SK-N-SH treated with all-trans-retinoic acid at 6 μM for 48 hours (cell line): ENCODE data around the gene PIM1.
A peak's percentile ranks its signal among the peaks of the same experiment; 100 is the strongest.

Experiments used
- ATAC-seq: fragments of 200-7000 bp; cut with Tn5 transposase; 3 replicates; pipeline ENCODE4 v1.9.1; 2020; ENCODE audit warnings: mild to moderate bottlenecking, moderate library complexity
- ARNTL ChIP-seq: fragments of 450-650 bp; formaldehyde crosslinking; IDR thresholded peaks from 2 replicates; pipeline ENCODE4 v1.5.0; 2020; ENCODE audit warnings: low read depth, mild to moderate bottlenecking, moderate library complexity, borderline replicate concordance
- BACH2 ChIP-seq: fragments of 250-450 bp; sonication (Bioruptor Pico); IDR thresholded peaks from 2 replicates; pipeline ENCODE4 v1.9.0; 2021; ENCODE audit warnings: mild to moderate bottlenecking, borderline replicate concordance
- CSDC2 ChIP-seq: fragments of 250-450 bp; sonication (Bioruptor Pico); IDR thresholded peaks from 2 replicates; pipeline ENCODE4 v1.5.0; 2020; ENCODE audit warnings: mild to moderate bottlenecking, moderate library complexity
- ESRRG ChIP-seq: fragments of 250-450 bp; sonication (Bioruptor Pico); IDR thresholded peaks from 2 replicates; pipeline ENCODE4 v1.6.1; 2021; ENCODE audit warnings: mild to moderate bottlenecking
- GLIS3 ChIP-seq: fragments of 250-450 bp; sonication (Bioruptor Pico); IDR thresholded peaks from 2 replicates; pipeline ENCODE4 v1.5.0; 2020; ENCODE audit warnings: mild to moderate bottlenecking, moderate library complexity
- ISL1 ChIP-seq: fragments of 250-450 bp; sonication (Bioruptor Pico); IDR thresholded peaks from 2 replicates; pipeline ENCODE4 v2.1.2; 2022; ENCODE audit warnings: mild to moderate bottlenecking, moderate library complexity
- OSR1 ChIP-seq: fragments of 250-450 bp; sonication (Bioruptor Pico); IDR thresholded peaks from 2 replicates; pipeline ENCODE4 v1.8.0; 2022; ENCODE audit warnings: moderate library complexity, mild to moderate bottlenecking, inconsistent platforms
- RARB ChIP-seq: fragments of 250-450 bp; sonication (Bioruptor Pico); IDR thresholded peaks from 2 replicates; pipeline ENCODE4 v1.8.0; 2021; ENCODE audit warnings: mild to moderate bottlenecking, moderate library complexity
- SNAI2 ChIP-seq: fragments of 250-450 bp; sonication (Bioruptor Pico); IDR thresholded peaks from 2 replicates; pipeline ENCODE4 v1.5.0; 2020; ENCODE audit warnings: mild to moderate bottlenecking, moderate library complexity
- TCF4 ChIP-seq: fragments of 250-450 bp; sonication (Bioruptor Pico); IDR thresholded peaks from 2 replicates; pipeline ENCODE4 v1.8.0; 2021; ENCODE audit warnings: mild to moderate bottlenecking, moderate library complexity, borderline replicate concordance
- TOX ChIP-seq: fragments of 250-450 bp; sonication (Bioruptor Pico); IDR thresholded peaks from 2 replicates; pipeline ENCODE4 v1.8.0; 2021; ENCODE audit warnings: mild to moderate bottlenecking, moderate library complexity, borderline replicate concordance
- ZFP3 ChIP-seq: fragments of 250-450 bp; sonication (Bioruptor Pico); IDR thresholded peaks from 2 replicates; pipeline ENCODE4 v1.5.0; 2020; ENCODE audit warnings: mild to moderate bottlenecking, moderate library complexity
- ZFP30 ChIP-seq: fragments of 450-650 bp; formaldehyde crosslinking; IDR thresholded peaks from 2 replicates; pipeline ENCODE4 v1.5.0; 2022; ENCODE audit warnings: mild to moderate bottlenecking, moderate library complexity
- ZNF565 ChIP-seq: fragments of 450-650 bp; formaldehyde crosslinking; conservative IDR thresholded peaks from 2 replicates; pipeline ENCODE4 v1.5.0; 2020; ENCODE audit warnings: low read depth, mild to moderate bottlenecking, moderate library complexity
- ZNF70 ChIP-seq: fragments of 450-650 bp; formaldehyde crosslinking; IDR thresholded peaks from 2 replicates; pipeline ENCODE4 v1.5.0; 2020; ENCODE audit warnings: mild to moderate bottlenecking, moderate library complexity
- ZNF8 ChIP-seq: fragments of 450-650 bp; formaldehyde crosslinking; IDR thresholded peaks from 2 replicates; pipeline ENCODE4 v1.5.0; 2020; ENCODE audit warnings: mild to moderate bottlenecking, moderate library complexity
- TF ChIP-seq, protein P1 (sequence below): fragments of 250-450 bp; sonication (Bioruptor Pico); IDR thresholded peaks from 2 replicates; pipeline ENCODE4 v1.5.0; 2020; ENCODE audit warnings: mild to moderate bottlenecking, moderate library complexity
- TF ChIP-seq, protein P2 (sequence below): fragments of 250-450 bp; sonication (Bioruptor Pico); IDR thresholded peaks from 2 replicates; pipeline ENCODE4 v1.8.0; 2021; ENCODE audit warnings: low read depth, mild to moderate bottlenecking, moderate library complexity, borderline replicate concordance
- TF ChIP-seq, protein P3 (sequence below): fragments of 250-450 bp; sonication (Bioruptor Pico); IDR thresholded peaks from 2 replicates; pipeline ENCODE4 v1.8.0; 2020; ENCODE audit warnings: mild to moderate bottlenecking, moderate library complexity, borderline replicate concordance
- TF ChIP-seq, protein P4 (sequence below): fragments of 250-450 bp; sonication (Bioruptor Pico); IDR thresholded peaks from 2 replicates; pipeline ENCODE4 v1.5.1; 2020; ENCODE audit warnings: low read depth, mild to moderate bottlenecking, moderate library complexity
- TF ChIP-seq, protein P5 (sequence below): fragments of 250-450 bp; sonication (Bioruptor Pico); IDR thresholded peaks from 2 replicates; pipeline ENCODE4 v1.5.1; 2021; ENCODE audit warnings: mild to moderate bottlenecking, moderate library complexity

The PIM1 gene

DNA sequence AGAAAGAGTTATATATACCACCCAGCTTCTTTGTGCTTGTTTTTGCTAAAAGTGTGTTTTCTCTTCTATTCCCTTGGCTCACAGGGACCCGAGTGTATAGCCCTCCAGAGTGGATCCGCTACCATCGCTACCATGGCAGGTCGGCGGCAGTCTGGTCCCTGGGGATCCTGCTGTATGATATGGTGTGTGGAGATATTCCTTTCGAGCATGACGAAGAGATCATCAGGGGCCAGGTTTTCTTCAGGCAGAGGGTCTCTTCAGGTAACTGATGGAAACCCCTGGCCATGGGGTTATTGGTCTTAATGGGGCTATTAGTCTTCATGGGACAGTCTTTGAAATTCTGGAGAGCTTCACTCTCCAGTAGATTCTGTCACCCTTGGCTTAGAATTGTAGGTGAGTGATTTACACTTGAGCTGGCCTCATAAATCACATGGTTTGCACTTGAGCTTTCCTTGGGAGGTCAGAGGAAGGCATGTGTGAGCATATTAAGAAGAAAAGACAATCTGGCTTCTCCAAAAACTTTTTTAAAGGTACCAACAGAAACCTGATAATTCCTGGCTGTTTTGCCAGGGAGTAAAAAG lies 3.0 kb downstream of the PIM1 start:
- TF ChIP-seq ISL1, result no peak
- no peak for TF ChIP-seq ZNF565 (CRISPR knock-in tag)
- TF ChIP-seq, protein P1, sequence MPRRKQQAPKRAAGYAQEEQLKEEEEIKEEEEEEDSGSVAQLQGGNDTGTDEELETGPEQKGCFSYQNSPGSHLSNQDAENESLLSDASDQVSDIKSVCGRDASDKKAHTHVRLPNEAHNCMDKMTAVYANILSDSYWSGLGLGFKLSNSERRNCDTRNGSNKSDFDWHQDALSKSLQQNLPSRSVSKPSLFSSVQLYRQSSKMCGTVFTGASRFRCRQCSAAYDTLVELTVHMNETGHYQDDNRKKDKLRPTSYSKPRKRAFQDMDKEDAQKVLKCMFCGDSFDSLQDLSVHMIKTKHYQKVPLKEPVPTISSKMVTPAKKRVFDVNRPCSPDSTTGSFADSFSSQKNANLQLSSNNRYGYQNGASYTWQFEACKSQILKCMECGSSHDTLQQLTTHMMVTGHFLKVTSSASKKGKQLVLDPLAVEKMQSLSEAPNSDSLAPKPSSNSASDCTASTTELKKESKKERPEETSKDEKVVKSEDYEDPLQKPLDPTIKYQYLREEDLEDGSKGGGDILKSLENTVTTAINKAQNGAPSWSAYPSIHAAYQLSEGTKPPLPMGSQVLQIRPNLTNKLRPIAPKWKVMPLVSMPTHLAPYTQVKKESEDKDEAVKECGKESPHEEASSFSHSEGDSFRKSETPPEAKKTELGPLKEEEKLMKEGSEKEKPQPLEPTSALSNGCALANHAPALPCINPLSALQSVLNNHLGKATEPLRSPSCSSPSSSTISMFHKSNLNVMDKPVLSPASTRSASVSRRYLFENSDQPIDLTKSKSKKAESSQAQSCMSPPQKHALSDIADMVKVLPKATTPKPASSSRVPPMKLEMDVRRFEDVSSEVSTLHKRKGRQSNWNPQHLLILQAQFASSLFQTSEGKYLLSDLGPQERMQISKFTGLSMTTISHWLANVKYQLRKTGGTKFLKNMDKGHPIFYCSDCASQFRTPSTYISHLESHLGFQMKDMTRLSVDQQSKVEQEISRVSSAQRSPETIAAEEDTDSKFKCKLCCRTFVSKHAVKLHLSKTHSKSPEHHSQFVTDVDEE (CRISPR knock-in tag), result no peak
- TF ChIP-seq ARNTL (CRISPR knock-in tag), result no peak
- TF ChIP-seq ESRRG (CRISPR knock-in tag), result no peak
- TF ChIP-seq, protein P2, sequence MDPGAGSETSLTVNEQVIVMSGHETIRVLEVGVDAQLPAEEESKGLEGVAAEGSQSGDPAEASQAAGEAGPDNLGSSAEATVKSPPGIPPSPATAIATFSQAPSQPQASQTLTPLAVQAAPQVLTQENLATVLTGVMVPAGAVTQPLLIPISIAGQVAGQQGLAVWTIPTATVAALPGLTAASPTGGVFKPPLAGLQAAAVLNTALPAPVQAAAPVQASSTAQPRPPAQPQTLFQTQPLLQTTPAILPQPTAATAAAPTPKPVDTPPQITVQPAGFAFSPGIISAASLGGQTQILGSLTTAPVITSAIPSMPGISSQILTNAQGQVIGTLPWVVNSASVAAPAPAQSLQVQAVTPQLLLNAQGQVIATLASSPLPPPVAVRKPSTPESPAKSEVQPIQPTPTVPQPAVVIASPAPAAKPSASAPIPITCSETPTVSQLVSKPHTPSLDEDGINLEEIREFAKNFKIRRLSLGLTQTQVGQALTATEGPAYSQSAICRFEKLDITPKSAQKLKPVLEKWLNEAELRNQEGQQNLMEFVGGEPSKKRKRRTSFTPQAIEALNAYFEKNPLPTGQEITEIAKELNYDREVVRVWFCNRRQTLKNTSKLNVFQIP (CRISPR knock-in tag), result no peak
- TF ChIP-seq ZNF70 (CRISPR knock-in tag), result no peak
- TF ChIP-seq CSDC2, result no peak
- TF ChIP-seq ZNF8 (CRISPR knock-in tag), result no peak
- TF ChIP-seq ZFP30, result no peak
- no peak for TF ChIP-seq ZFP3
- TF ChIP-seq, protein P3, sequence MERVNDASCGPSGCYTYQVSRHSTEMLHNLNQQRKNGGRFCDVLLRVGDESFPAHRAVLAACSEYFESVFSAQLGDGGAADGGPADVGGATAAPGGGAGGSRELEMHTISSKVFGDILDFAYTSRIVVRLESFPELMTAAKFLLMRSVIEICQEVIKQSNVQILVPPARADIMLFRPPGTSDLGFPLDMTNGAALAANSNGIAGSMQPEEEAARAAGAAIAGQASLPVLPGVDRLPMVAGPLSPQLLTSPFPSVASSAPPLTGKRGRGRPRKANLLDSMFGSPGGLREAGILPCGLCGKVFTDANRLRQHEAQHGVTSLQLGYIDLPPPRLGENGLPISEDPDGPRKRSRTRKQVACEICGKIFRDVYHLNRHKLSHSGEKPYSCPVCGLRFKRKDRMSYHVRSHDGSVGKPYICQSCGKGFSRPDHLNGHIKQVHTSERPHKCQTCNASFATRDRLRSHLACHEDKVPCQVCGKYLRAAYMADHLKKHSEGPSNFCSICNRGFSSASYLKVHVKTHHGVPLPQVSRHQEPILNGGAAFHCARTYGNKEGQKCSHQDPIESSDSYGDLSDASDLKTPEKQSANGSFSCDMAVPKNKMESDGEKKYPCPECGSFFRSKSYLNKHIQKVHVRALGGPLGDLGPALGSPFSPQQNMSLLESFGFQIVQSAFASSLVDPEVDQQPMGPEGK (CRISPR knock-in tag), result no peak
- TF ChIP-seq RARB (CRISPR knock-in tag), result no peak
- TF ChIP-seq BACH2 (CRISPR knock-in tag), result no peak
- ATAC-seq, result no peak

DNA sequence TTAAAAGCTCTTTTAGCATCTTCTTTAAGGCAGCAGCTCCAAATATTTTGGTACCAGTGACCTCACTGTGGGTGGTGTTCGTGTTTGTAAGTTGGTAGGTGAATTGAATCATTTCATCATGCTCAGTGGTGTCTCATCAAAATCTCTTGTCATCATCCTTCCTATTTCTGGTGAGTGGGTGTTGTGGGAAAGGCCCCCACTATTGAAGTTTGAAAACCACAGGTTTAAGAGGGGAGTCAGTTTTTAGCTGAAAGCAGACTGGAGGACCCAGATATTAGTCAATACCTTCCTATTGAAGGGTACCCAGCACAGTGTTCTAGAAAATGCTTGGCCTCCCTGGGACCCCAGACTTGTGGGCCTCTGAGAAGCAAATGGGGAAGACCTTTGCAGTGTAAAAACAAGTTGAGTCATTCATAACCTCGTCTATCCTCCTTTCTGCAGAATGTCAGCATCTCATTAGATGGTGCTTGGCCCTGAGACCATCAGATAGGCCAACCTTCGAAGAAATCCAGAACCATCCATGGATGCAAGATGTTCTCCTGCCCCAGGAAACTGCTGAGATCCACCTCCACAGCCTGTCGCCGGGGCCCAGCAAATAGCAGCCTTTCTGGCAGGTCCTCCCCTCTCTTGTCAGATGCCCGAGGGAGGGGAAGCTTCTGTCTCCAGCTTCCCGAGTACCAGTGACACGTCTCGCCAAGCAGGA lies 3.7 kb downstream of the PIM1 start:
- TF ChIP-seq ZNF70 (CRISPR knock-in tag), result no peak
- TF ChIP-seq, protein P2 (CRISPR knock-in tag), result no peak
- no peak for TF ChIP-seq ISL1
- TF ChIP-seq BACH2 (CRISPR knock-in tag), result no peak
- TF ChIP-seq, protein P3 (CRISPR knock-in tag), result peak; percentile 51; the same call in 1 of the 2 replicates
- no peak for TF ChIP-seq CSDC2
- no peak for ATAC-seq

DNA sequence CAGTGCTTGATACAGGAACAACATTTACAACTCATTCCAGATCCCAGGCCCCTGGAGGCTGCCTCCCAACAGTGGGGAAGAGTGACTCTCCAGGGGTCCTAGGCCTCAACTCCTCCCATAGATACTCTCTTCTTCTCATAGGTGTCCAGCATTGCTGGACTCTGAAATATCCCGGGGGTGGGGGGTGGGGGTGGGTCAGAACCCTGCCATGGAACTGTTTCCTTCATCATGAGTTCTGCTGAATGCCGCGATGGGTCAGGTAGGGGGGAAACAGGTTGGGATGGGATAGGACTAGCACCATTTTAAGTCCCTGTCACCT lies 4.2 kb downstream of the PIM1 start:
- no peak for ATAC-seq
- no peak for TF ChIP-seq ZFP30
- no peak for TF ChIP-seq CSDC2
- TF ChIP-seq SNAI2 (CRISPR knock-in tag), result no peak
- no peak for TF ChIP-seq ISL1
- TF ChIP-seq ZNF565 (CRISPR knock-in tag), result no peak
- TF ChIP-seq, protein P4, sequence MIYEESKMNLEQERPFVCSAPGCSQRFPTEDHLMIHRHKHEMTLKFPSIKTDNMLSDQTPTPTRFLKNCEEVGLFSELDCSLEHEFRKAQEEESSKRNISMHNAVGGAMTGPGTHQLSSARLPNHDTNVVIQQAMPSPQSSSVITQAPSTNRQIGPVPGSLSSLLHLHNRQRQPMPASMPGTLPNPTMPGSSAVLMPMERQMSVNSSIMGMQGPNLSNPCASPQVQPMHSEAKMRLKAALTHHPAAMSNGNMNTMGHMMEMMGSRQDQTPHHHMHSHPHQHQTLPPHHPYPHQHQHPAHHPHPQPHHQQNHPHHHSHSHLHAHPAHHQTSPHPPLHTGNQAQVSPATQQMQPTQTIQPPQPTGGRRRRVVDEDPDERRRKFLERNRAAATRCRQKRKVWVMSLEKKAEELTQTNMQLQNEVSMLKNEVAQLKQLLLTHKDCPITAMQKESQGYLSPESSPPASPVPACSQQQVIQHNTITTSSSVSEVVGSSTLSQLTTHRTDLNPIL (CRISPR knock-in tag), result no peak
- TF ChIP-seq TCF4 (CRISPR knock-in tag), result no peak
- no peak for TF ChIP-seq GLIS3 (CRISPR knock-in tag)
- no peak for TF ChIP-seq TOX (CRISPR knock-in tag)
- no peak for TF ChIP-seq ZNF70 (CRISPR knock-in tag)
- TF ChIP-seq, protein P5, sequence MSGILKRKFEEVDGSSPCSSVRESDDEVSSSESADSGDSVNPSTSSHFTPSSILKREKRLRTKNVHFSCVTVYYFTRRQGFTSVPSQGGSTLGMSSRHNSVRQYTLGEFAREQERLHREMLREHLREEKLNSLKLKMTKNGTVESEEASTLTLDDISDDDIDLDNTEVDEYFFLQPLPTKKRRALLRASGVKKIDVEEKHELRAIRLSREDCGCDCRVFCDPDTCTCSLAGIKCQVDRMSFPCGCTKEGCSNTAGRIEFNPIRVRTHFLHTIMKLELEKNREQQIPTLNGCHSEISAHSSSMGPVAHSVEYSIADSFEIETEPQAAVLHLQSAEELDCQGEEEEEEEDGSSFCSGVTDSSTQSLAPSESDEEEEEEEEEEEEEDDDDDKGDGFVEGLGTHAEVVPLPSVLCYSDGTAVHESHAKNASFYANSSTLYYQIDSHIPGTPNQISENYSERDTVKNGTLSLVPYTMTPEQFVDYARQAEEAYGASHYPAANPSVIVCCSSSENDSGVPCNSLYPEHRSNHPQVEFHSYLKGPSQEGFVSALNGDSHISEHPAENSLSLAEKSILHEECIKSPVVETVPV (CRISPR knock-in tag), result no peak
- no peak for TF ChIP-seq OSR1 (CRISPR knock-in tag)
- TF ChIP-seq ZFP3, result no peak
